ENCODE measurements around the gene RS1. TPM values are rescaled to one million over a fixed set of nuclear protein-coding genes. Genes with fewer than 3 reads are reported as not detected.

The RS1 gene
- total and polyA plus RNA-seq, 2 of the 13 experiments (the other 11 are each of a cell fraction or from before 2014, with no cell fraction given): not detected

DNA sequence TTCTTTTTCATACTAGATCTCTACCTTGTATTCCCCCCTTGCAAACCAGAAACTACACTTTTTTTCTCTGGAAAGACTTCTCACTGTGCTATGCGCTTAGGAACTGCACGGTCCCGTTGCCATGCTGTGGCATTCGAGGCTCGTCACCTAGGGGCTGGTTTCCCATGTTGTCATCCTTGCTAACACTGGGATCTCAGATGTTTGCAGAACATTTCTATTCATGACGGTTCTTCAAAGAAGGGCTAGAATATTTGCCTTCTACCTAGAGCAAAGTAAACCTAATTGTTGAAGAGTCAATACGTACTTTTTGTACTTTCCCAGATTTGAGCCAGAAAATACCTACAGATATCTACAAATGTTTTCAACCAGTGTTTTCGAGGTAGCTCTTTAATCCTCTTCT is 41.0 kb downstream of the RS1 start (continued):
- TF ChIP-seq, protein P1, sequence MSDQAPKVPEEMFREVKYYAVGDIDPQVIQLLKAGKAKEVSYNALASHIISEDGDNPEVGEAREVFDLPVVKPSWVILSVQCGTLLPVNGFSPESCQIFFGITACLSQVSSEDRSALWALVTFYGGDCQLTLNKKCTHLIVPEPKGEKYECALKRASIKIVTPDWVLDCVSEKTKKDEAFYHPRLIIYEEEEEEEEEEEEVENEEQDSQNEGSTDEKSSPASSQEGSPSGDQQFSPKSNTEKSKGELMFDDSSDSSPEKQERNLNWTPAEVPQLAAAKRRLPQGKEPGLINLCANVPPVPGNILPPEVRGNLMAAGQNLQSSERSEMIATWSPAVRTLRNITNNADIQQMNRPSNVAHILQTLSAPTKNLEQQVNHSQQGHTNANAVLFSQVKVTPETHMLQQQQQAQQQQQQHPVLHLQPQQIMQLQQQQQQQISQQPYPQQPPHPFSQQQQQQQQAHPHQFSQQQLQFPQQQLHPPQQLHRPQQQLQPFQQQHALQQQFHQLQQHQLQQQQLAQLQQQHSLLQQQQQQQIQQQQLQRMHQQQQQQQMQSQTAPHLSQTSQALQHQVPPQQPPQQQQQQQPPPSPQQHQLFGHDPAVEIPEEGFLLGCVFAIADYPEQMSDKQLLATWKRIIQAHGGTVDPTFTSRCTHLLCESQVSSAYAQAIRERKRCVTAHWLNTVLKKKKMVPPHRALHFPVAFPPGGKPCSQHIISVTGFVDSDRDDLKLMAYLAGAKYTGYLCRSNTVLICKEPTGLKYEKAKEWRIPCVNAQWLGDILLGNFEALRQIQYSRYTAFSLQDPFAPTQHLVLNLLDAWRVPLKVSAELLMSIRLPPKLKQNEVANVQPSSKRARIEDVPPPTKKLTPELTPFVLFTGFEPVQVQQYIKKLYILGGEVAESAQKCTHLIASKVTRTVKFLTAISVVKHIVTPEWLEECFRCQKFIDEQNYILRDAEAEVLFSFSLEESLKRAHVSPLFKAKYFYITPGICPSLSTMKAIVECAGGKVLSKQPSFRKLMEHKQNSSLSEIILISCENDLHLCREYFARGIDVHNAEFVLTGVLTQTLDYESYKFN (CRISPR knock-in tag; conservative IDR thresholded peaks at IDR 0.05): peak; percentile 63
- TF ChIP-seq CREM (IDR thresholded peaks at IDR 0.05) (peak; percentile 28; the same call in 1 of the 2 replicates), CREM (CRISPR knock-in tag; IDR thresholded peaks at IDR 0.05) (no peak), BCL6 (CRISPR knock-in tag; IDR thresholded peaks at IDR 0.05) (peak; percentile 72; the same call in 1 of the 2 replicates), ASH2L (IDR thresholded peaks at IDR 0.05; ENCODE audit: insufficient read length, low read depth, low read length) (peak; percentile 45), ISL2 (CRISPR knock-in tag; IDR thresholded peaks at IDR 0.05) (peak; percentile 43; the same call in 1 of the 2 replicates), NCOA1 (CRISPR knock-in tag; IDR thresholded peaks at IDR 0.05) (no peak)
- TF ChIP-seq, protein P2, sequence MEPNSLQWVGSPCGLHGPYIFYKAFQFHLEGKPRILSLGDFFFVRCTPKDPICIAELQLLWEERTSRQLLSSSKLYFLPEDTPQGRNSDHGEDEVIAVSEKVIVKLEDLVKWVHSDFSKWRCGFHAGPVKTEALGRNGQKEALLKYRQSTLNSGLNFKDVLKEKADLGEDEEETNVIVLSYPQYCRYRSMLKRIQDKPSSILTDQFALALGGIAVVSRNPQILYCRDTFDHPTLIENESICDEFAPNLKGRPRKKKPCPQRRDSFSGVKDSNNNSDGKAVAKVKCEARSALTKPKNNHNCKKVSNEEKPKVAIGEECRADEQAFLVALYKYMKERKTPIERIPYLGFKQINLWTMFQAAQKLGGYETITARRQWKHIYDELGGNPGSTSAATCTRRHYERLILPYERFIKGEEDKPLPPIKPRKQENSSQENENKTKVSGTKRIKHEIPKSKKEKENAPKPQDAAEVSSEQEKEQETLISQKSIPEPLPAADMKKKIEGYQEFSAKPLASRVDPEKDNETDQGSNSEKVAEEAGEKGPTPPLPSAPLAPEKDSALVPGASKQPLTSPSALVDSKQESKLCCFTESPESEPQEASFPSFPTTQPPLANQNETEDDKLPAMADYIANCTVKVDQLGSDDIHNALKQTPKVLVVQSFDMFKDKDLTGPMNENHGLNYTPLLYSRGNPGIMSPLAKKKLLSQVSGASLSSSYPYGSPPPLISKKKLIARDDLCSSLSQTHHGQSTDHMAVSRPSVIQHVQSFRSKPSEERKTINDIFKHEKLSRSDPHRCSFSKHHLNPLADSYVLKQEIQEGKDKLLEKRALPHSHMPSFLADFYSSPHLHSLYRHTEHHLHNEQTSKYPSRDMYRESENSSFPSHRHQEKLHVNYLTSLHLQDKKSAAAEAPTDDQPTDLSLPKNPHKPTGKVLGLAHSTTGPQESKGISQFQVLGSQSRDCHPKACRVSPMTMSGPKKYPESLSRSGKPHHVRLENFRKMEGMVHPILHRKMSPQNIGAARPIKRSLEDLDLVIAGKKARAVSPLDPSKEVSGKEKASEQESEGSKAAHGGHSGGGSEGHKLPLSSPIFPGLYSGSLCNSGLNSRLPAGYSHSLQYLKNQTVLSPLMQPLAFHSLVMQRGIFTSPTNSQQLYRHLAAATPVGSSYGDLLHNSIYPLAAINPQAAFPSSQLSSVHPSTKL (CRISPR knock-in tag; IDR thresholded peaks at IDR 0.05): peak; percentile 70
- TF ChIP-seq, protein P3, sequence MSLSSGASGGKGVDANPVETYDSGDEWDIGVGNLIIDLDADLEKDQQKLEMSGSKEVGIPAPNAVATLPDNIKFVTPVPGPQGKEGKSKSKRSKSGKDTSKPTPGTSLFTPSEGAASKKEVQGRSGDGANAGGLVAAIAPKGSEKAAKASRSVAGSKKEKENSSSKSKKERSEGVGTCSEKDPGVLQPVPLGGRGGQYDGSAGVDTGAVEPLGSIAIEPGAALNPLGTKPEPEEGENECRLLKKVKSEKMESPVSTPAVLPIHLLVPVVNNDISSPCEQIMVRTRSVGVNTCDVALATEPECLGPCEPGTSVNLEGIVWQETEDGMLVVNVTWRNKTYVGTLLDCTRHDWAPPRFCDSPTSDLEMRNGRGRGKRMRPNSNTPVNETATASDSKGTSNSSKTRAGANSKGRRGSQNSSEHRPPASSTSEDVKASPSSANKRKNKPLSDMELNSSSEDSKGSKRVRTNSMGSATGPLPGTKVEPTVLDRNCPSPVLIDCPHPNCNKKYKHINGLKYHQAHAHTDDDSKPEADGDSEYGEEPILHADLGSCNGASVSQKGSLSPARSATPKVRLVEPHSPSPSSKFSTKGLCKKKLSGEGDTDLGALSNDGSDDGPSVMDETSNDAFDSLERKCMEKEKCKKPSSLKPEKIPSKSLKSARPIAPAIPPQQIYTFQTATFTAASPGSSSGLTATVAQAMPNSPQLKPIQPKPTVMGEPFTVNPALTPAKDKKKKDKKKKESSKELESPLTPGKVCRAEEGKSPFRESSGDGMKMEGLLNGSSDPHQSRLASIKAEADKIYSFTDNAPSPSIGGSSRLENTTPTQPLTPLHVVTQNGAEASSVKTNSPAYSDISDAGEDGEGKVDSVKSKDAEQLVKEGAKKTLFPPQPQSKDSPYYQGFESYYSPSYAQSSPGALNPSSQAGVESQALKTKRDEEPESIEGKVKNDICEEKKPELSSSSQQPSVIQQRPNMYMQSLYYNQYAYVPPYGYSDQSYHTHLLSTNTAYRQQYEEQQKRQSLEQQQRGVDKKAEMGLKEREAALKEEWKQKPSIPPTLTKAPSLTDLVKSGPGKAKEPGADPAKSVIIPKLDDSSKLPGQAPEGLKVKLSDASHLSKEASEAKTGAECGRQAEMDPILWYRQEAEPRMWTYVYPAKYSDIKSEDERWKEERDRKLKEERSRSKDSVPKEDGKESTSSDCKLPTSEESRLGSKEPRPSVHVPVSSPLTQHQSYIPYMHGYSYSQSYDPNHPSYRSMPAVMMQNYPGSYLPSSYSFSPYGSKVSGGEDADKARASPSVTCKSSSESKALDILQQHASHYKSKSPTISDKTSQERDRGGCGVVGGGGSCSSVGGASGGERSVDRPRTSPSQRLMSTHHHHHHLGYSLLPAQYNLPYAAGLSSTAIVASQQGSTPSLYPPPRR (CRISPR knock-in tag; IDR thresholded peaks at IDR 0.05; ENCODE audit: borderline replicate concordance): peak; percentile 74; the same call in 1 of the 2 replicates
